ENCODE results near the gene ITPKB.

ITPKB gene

DNA sequence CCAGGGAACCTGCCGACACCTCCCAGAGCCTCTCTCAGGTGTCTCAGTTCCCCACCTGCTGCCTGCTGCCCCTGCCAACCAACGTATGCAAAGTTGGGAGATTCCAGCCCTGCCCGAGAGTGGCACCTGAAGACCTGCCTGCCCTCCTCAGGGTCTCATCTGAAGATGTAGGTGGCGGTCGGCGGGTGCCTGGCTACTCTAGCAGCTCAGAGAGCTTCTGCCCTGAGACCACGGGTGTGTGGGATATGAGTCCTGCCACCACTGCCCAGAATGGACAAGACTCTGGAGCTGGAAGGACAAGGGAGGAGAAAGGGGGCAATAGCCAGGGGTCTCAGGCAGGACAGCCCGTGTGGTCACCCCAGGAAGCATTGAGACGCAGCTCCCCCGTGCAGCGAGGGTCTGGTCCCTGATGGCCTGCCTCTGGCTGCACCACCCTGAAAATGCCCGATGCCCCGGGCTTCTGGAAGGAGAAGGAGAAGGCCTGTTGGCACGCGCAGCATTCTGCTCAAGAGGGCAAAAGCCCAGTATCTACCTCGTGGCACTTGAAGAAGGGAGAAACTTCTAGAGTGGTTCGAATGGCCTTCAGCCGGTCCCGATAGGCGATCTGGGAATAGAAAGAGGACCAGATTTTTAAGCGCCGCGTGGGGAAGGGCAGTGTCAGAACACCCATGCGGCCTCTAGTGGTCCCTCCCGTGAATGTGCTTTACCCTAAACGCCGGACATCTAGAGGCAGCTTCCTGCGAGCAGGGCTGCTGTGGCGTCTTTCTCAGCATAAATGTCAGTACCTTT lies 101.7 kb downstream of the ITPKB start:
- no peak for DNase-seq (ENCODE audit: low read depth)

- DNase-seq (ENCODE audit: low read depth) = no peak
These were observed 102.3 kb downstream of the ITPKB start for GRCh38 chr1:226636847-226637096.

DNA sequence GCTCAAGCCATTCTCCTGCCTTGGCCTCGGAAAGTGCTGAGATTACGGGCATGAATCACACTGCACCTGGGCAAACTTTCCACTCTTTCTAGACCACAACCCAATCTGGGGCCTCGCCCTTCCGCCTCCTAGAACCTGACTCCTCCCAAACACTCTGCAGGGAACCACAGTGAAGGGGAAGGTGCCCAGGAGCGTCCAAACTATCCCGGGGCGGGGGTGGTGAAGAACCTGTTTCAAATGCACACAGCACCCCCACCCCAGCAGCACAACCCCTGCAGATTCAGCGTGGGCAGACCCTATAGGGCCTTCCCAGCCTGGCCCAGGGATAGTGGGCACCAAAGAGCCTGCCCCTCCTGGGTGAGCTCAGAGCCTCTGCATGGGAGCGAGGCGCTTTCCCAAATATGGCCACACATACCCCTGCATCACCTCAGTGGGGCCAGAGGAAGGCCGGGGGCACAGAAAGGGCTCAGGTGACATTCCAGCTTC lies 103.6 kb downstream of the ITPKB start:
- DNase-seq (ENCODE audit: low read depth) = peak; percentile 33

- no peak for DNase-seq (ENCODE audit: low read depth)
These were observed 104.4 kb downstream of the ITPKB start for GRCh38 chr1:226634611-226635246.

- peak; percentile 72 for DNase-seq (ENCODE audit: low read depth)
These were observed 104.9 kb downstream of the ITPKB start for GRCh38 chr1:226634166-226634588.

- no peak for DNase-seq (ENCODE audit: low read depth)
These were observed 105.4 kb downstream of the ITPKB start for GRCh38 chr1:226633541-226634165.

DNA sequence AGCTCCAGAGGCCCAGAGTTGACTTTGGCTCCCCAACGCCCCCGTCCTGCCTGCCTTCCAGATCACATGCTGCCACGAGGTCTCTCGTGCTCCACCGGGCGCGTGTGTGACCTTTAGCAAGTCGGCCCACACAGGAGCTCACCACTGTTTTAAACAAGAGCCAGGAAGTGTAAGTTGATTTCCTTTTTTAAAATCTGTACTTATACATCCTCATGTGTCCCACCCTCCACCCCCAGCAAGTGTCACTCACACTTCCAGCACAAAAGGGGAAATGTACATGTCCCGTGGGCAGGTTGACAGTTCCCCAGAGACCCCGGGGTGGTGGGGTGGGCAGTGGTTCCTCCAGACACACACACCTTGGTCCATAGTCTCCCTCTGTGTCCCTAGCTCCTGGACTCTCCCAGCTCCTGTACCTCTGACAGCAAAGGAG lies 106.1 kb downstream of the ITPKB start:
- DNase-seq (ENCODE audit: low read depth) = no peak

DNA sequence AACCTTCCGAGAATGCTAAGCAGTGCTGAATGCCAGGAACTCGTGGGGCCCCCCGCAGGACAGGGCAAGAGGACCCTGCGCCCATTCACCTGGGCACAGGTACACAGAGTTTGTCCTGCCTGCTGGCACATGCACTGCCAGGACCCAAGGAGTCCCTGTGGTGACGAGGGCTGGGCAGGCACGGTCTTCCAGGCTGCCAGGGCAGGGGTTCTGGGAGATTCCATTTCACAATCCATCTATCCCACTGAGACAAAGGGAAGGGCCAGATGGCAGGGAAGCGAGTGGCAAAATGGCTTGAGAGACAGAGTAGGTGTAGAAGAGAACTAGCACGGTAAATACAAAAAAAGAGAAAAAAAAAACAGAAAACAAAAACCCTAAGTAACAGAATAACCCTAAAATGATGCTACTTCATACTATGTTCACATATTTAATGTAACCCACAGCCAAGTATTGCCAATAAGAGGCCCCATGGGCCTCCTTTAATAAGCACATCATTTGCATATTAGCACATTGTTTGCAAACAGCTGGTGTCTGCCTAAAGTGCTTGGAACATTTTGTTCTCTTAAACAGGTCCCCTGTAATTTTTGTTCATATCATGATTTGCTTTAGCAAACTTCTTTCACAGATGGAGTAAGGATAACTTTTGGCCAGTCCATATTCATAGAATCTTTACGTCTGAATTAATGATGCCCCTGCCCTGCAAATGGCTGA lies 106.8 kb downstream of the ITPKB start:
- no peak for DNase-seq (ENCODE audit: low read depth)

GRCh38 chr1:226631229-226632000 lies 107.7 kb downstream of the ITPKB start:
- DNase-seq (ENCODE audit: low read depth) = no peak

DNA sequence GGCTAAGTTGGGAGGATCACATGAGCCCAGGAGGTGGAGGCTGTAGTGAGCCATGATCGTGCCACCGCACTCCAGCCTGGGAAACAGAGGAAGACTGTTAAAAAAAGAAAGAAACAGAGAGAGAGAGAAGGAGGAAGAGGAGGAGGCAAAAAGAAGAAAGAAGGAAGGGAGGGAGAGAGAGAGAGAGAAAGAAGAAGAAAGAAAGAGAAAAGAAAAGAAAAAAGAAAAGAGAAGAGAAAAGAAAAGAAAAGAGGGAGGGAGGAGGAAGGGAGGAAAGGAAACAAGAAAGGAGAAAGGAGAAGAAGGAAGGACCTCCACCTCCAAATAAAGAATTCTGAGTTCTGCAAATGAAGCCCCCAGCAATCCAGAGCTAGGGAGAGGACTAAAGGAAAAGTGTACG lies 108.5 kb downstream of the ITPKB start:
- DNase-seq (ENCODE audit: low read depth) = no peak

- DNase-seq (ENCODE audit: low read depth) = no peak
These were observed 109.1 kb downstream of the ITPKB start for GRCh38 chr1:226629896-226630550.

- DNase-seq (ENCODE audit: low read depth) = no peak
These were observed 109.7 kb downstream of the ITPKB start for GRCh38 chr1:226629210-226629895.

DNA sequence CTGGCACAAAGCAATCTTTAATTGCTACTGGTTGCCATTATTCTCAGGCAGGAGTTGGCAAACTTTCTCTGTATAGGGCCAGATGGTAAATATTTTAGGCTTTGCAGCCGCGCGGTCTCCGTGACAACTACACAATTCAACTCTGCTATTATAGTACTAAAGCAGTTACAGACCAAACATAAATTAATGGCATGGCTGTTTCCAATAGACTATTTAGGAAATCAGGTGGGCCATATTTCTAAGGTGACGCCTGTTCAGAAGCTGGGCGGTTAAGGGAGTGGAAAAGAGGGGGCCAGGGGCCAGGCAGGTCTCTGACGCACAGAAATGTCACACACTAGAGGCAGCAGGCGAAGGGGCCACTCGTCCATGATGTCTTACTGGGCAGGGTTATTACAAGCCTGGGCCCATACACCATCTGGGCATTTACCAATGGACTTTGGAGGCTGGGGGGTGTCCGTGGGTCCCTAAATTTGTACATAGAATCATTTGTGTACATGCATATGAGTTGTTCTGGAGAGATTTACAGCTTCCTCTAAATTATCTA lies 110.4 kb downstream of the ITPKB start:
- DNase-seq (ENCODE audit: low read depth) = no peak

DNA sequence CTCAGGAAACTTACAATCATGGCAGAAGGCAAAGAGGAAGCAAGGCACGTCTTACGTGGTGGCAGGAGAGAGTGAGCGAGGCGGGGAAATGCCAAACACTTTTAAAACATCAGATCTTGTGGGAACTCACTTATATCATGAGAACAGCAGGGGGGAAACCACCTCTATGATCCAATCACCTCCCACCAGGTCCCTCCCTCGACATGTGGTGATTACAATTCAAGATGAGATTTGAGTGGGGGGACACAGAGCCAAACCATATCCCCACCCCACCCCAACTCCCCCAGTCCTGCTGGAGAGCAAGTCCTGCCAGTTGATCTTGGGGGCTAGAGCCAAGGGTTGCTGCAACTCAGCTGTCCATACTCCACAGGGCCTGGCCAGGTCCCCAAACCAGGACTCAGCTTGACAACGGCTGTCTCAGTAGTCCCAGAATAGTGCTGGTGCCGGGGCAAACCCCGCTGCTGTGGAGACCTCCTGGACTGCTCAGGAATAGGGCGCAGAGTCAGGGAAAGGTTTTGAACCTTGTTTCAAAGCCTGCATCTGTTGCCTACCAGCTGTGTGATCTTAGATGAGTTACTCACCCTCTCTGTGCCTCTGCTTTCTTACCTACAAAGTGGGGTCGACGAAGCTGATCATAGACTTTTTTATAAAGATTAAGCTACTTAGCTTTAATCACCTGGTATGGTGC lies 111.0 kb downstream of the ITPKB start:
- no peak for DNase-seq (ENCODE audit: low read depth)

DNA sequence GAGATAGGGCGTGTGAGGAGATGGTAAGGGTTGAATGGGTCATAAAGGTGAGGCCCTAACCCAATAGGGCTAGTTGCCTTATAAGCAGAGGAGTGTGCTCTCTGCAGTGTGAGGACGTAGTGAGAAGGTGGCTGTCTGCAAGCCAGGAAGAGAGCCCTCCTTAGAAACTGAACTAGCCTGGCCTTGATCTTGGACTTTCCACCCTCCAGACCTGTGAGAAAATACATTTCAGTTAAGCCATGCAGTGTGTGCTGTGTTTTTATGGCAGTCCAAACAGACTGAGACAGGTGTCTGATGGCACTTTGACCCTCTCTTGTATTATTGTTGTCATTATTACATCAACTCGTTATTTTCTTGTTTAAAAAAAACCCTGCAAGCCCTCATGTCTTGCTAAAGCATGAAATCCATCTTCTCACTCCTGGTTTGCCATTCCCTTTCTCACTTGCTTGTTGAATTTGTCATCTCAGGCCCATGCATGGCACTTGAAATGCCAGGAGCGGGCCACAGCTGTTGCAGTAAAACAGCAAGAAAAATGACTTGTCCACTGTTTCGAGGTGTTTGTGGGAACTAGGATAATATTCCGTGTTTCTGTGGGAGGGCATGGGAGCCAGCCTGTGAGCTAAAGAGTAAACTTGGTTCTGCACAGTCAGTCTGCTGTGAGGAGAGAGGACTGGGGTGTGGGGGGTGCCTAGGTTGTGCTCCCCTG lies 111.9 kb downstream of the ITPKB start:
- no peak for DNase-seq (ENCODE audit: low read depth)

- peak; percentile 61 for DNase-seq (ENCODE audit: low read depth)
These were observed 112.5 kb downstream of the ITPKB start for GRCh38 chr1:226626577-226626956.

- DNase-seq (ENCODE audit: low read depth) = no peak
These were observed 113.1 kb downstream of the ITPKB start for GRCh38 chr1:226625832-226626576.

DNA sequence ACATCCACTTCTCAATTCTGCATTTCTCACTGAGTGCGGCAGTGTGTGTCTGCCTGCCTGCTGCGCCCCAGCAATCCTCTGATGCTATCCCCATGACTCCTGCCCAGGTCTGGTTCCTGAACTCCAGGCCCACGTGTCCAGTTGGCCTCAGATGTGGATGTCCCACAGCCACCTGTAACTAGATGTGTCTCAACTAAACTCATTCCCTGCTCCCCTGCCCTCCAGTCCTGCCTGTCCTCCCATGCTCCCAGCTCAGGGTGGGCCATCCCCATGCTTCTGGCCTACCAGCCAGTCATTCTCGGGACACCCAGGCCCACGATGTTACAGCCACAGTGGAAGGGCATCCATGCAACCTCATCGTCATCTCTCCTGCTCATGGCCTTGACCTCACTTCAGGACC lies 113.8 kb downstream of the ITPKB start:
- no peak for DNase-seq (ENCODE audit: low read depth)

DNA sequence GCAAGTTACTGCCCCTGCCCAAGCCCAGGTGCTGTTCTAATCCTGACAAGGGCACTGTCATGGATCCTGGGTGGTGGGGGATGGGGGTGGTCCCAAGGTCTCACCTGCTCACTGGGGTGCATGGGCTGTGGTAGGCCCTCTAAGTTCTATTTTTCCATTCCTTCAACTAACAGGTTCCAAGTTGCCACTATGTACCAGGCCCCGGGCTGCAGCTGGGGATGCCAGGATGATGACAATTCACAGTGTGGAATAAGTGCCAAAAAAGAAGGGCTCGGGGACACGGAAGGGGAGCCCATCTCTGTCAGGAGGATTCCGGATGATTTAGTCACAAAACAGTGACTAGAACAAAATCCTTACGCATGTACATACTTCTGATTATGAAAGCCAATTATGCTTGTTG lies 114.6 kb downstream of the ITPKB start:
- DNase-seq (ENCODE audit: low read depth) = no peak
